LNCaP clone FGC (cell line): ENCODE data around the gene HDAC4.

Experiments
- DNase-seq: peaks from one replicate; pipeline ENCODE4 v3.0.0-alpha.2; 2011; ENCODE audit warnings: low read depth
- H3K4me3 ChIP-seq: 2 replicates; pipeline ENCODE4 v1.5.1; 2011; ENCODE audit warnings: mild to moderate bottlenecking, low read depth, low read length, control low read depth
- CTCF ChIP-seq: IDR thresholded peaks from 2 replicates; pipeline ENCODE4 v1.5.1; 2012; ENCODE audit warnings: mild to moderate bottlenecking; ENCODE audit not compliant: control insufficient read depth, insufficient read depth; ENCODE audit errors: extremely low read depth

The HDAC4 gene

GRCh38 chr2:239392688-239393387, 8.0 kb downstream of the HDAC4 start:
- no peak for TF ChIP-seq CTCF
- DNase-seq, result no peak
- no peak overlapping the region for H3K4me3 ChIP-seq

GRCh38 chr2:239392072-239392357, 8.8 kb downstream of the HDAC4 start:
- DNase-seq, result no peak
- TF ChIP-seq CTCF, result no peak

GRCh38 chr2:239391286-239392071, 9.3 kb downstream of the HDAC4 start:
- TF ChIP-seq CTCF, result no peak
- H3K4me3 ChIP-seq, result no peak overlapping the region
- DNase-seq, result no peak

More at GRCh38 chr2:239392072-239392357, 8.8 kb downstream of the HDAC4 start:
- H3K4me3 ChIP-seq, result no peak overlapping the region

- H3K4me3 ChIP-seq, result no peak overlapping the region
- no peak for TF ChIP-seq CTCF
- no peak for DNase-seq
Observed at GRCh38 chr2:239390546-239391285, 10.1 kb downstream of the HDAC4 start.

GRCh38 chr2:239389414-239390329, 11.1 kb downstream of the HDAC4 start:
- no peak overlapping the region for H3K4me3 ChIP-seq
- no peak for TF ChIP-seq CTCF
- no peak for DNase-seq
